HUES64 (cell line): ENCODE data around the gene HJV.

Experiments
- H3K27ac ChIP-seq: 2 replicates; pipeline ENCODE4 v1.7.0; 2013; ENCODE audit warnings: low read depth, low read length, inconsistent platforms
- H3K27me3 ChIP-seq: 2 replicates; pipeline ENCODE4 v1.6.1; 2013; ENCODE audit warnings: mild to moderate bottlenecking, low read length; ENCODE audit not compliant: insufficient read depth
- H3K36me3 ChIP-seq: 2 replicates; pipeline ENCODE4 v1.6.1; 2013; ENCODE audit warnings: mild to moderate bottlenecking, low read length; ENCODE audit not compliant: insufficient read depth
- H3K4me1 ChIP-seq: 2 replicates; pipeline ENCODE4 v1.6.1; 2013; ENCODE audit warnings: mild to moderate bottlenecking, low read length, moderate library complexity; ENCODE audit not compliant: insufficient read depth
- H3K4me3 ChIP-seq: 2 replicates; pipeline ENCODE4 v1.5.1; 2013; ENCODE audit warnings: mild to moderate bottlenecking, low read length, moderate library complexity
- H3K9ac ChIP-seq: 2 replicates; pipeline ENCODE4 v1.6.1; 2013; ENCODE audit warnings: mild to moderate bottlenecking, low read depth, low read length
- H3K9me3 ChIP-seq: 2 replicates; pipeline ENCODE4 v1.6.1; 2013; ENCODE audit warnings: low read depth, low read length; ENCODE audit not compliant: insufficient read depth
- WGBS: fragments of 150-250, 120-280 bp; methylation state at CpG from one replicate; pipeline ENCODE4 v1.1.7; 2013; ENCODE audit warnings: missing lambda C conversion rate; 5-methylcytosine and 5-hydroxymethylcytosine counted together

HJV gene

DNA sequence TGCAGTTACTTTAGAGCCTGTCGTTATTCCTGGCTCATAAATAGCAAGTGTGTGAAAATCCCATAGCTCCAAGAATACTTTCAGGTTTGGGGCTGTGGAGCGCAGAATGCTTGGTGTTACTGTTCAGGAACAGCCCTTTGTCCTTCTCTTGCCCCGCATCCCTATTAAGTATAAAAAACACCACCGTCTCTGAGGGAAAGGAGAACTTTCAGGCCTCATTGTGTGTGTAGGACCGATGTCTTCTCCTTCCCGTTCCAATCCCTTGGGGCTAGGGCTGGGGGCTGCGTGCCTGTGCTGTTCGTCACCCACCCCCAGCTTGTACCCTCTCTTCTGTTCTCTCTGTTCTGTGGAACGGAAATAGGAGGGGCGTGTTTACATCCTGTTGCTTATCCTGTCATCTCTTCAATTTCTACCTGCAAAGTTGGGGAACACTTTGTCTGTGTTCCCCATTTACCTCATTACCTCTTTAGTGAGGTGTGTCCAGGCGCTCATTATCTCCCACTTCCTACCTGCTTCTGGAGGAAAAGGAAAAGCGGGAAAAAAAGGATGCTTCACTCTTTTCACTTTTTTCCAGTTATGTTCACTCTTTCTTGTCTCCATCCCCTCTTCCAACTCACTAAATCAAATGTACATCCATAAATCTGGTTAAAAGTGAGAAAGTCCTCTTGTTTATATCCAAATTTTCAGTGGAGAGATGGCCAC, 24.4 kb downstream of the HJV start:
- 45% methylated on average over 11 of the region's 12 CpGs for WGBS
- H3K36me3 ChIP-seq: peaks cover 33% of the 10 kb centered on the region
- H3K27me3 ChIP-seq: no peaks in the 10 kb centered on the region
- H3K27ac ChIP-seq: peak overlapping the region; percentile 36; the same call in 1 of the 2 replicates
- H3K4me3 ChIP-seq: peak overlapping the region; percentile 94
- H3K9ac ChIP-seq: peak overlapping the region; percentile 64
- H3K4me1 ChIP-seq: peaks cover 41% of the 10 kb centered on the region
- H3K9me3 ChIP-seq: no peaks in the 10 kb centered on the region

GRCh38 chr1:145996433-145997015, 25.0 kb downstream of the HJV start, which contains the start of gene TXNIP:
TXNIP (minus strand) TSS chr1:145996579; CDS start chr1:145996266, 313 bp downstream.
- Histone ChIP-seq H3K36me3 (peaks cover 34% of the 10 kb centered on the region), H3K27me3 (no peaks in the 10 kb centered on the region), H3K4me3 (peak within 1 kb of the TSS; percentile 94), H3K9me3 (no peaks in the 10 kb centered on the region), H3K9ac (peak within 1 kb of the TSS; percentile 87), H3K27ac (peak within 1 kb of the TSS; percentile 36), H3K4me1 (peaks cover 44% of the 10 kb centered on the region)
- 2% methylated on average over 30 of the region's 30 CpGs for WGBS

- WGBS: 4% methylated on average over 10 of the region's 13 CpGs
These were observed 25.5 kb downstream of the HJV start for GRCh38 chr1:145995964-145996432.

GRCh38 chr1:145995148-145995881, 26.2 kb downstream of the HJV start:
- Histone ChIP-seq H3K4me1 (peaks cover 44% of the 10 kb centered on the region), H3K36me3 (peaks cover 34% of the 10 kb centered on the region), H3K27me3 (no peaks in the 10 kb centered on the region), H3K9ac (peak overlapping the region; percentile 87), H3K9me3 (no peaks in the 10 kb centered on the region), H3K27ac (no peak overlapping the region), H3K4me3 (peak overlapping the region; percentile 94)
- WGBS: 69% methylated on average over 6 of the region's 8 CpGs

More at GRCh38 chr1:145995964-145996432, 25.5 kb downstream of the HJV start:
- Histone ChIP-seq H3K4me3 (peak overlapping the region; percentile 94), H3K27me3 (no peaks in the 10 kb centered on the region), H3K9me3 (no peaks in the 10 kb centered on the region), H3K27ac (peak overlapping the region; percentile 26; the same call in 1 of the 2 replicates), H3K9ac (peak overlapping the region; percentile 87), H3K36me3 (peaks cover 34% of the 10 kb centered on the region), H3K4me1 (peaks cover 44% of the 10 kb centered on the region)

- no peaks in the 10 kb centered on the region for H3K27me3 ChIP-seq
- no peaks in the 10 kb centered on the region for H3K9me3 ChIP-seq
- peaks cover 41% of the 10 kb centered on the region for H3K4me1 ChIP-seq
- H3K9ac ChIP-seq: peak overlapping the region; percentile 87; the same call in 1 of the 2 replicates
- H3K27ac ChIP-seq: no peak overlapping the region
- WGBS: 92% methylated on average over 10 of the region's 10 CpGs
- H3K4me3 ChIP-seq: peak overlapping the region; percentile 94
- H3K36me3 ChIP-seq: peaks cover 34% of the 10 kb centered on the region
These were observed 27.0 kb downstream of the HJV start for GRCh38 chr1:145994391-145995120.

GRCh38 chr1:145993618-145994390, 27.7 kb downstream of the HJV start:
- H3K27me3 ChIP-seq: no peaks in the 10 kb centered on the region
- no peaks in the 10 kb centered on the region for H3K9me3 ChIP-seq
- 94% methylated on average over 6 of the region's 6 CpGs for WGBS
- H3K27ac ChIP-seq: no peak overlapping the region
- H3K36me3 ChIP-seq: peaks cover 34% of the 10 kb centered on the region
- no peak overlapping the region for H3K9ac ChIP-seq
- peak overlapping the region; percentile 94 for H3K4me3 ChIP-seq
- H3K4me1 ChIP-seq: peaks cover 37% of the 10 kb centered on the region

- WGBS: 96% methylated on average over 5 of the region's 5 CpGs
- Histone ChIP-seq H3K4me1 (peaks cover 35% of the 10 kb centered on the region), H3K4me3 (peak overlapping the region; percentile 94; the same call in 1 of the 2 replicates), H3K36me3 (peaks cover 34% of the 10 kb centered on the region), H3K27ac (no peak overlapping the region), H3K9ac (no peak overlapping the region), H3K9me3 (no peaks in the 10 kb centered on the region), H3K27me3 (no peaks in the 10 kb centered on the region)
These were observed 28.4 kb downstream of the HJV start for GRCh38 chr1:145992958-145993617.

GRCh38 chr1:145992502-145992936, 29.0 kb downstream of the HJV start:
- Histone ChIP-seq H3K4me3 (peak overlapping the region; percentile 6; the same call in 1 of the 2 replicates), H3K27ac (no peak overlapping the region), H3K27me3 (no peaks in the 10 kb centered on the region), H3K4me1 (peaks cover 30% of the 10 kb centered on the region), H3K9me3 (no peaks in the 10 kb centered on the region), H3K36me3 (peaks cover 34% of the 10 kb centered on the region), H3K9ac (no peak overlapping the region)
- 89% methylated on average over 1 of the region's 1 CpG for WGBS

DNA sequence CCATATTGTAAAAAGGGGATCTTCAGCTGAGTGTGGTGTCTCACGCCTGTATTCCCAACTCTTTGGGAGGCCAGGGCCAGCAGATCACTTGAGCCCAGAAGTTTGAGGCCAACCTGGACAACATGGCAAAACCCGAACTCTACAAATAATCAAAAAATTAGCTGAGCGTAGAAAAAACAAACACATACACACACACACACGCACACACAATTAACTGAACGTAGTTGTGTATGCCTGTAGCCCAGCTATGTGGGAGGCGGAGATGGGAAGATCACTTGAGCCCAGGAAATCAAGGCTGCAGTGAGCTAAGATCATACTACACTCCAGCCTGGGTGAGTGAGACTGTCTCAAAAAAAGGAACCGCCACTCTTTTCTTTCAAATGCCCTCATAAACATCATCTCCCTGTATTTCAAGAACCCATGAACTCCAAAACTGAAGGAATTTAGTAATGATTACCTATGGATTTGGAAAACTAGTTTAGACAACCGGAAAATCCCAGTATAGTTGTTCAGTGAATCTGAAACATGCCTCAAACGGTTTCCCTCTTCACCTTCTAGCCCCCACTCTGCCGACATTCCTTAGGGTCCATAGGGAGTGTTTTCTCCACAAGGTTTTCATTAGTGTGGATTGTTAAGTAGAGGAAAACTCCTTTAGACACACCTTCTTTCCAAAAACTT, 29.7 kb downstream of the HJV start:
- Histone ChIP-seq H3K4me1 (peaks cover 23% of the 10 kb centered on the region; the same call in 1 of the 2 replicates), H3K9me3 (no peaks in the 10 kb centered on the region), H3K9ac (no peak overlapping the region), H3K27me3 (no peaks in the 10 kb centered on the region), H3K36me3 (peaks cover 34% of the 10 kb centered on the region), H3K27ac (no peak overlapping the region), H3K4me3 (no peak overlapping the region; the same call in 1 of the 2 replicates)
- WGBS: 91% methylated on average over 8 of the region's 10 CpGs
